Psoas muscle (tissue), 8 donors: ENCODE data around the gene DCHS1. TPM values are rescaled to one million over a fixed set of nuclear protein-coding genes. Genes with fewer than 3 reads are reported as not detected.
"Not testable (repeated sequence)": the region's sequence is repeated elsewhere in the genome, so short reads cannot be mapped to it uniquely, and the experiment has no call there.

Experiments used
- ATAC-seq, 4 donors: fragments of 200-7000 bp; cut with Tn5 transposase; one replicate each; pipeline ENCODE4 v1.9.1; 2020; ENCODE audit warnings: moderate library complexity in 3 of 4, mild to moderate bottlenecking in 2 of 4
- DNase-seq, 2 donors: peaks; one replicate each; pipeline ENCODE4 v3.0.0-alpha.2; 2020
- H3K27ac ChIP-seq: fragments of 200-600 bp; one replicate; pipeline ENCODE4 v1.8.0; 2022
- H3K27me3 ChIP-seq, 3 donors: fragments of 200-600 bp in 1 of 3; one replicate each; pipeline versions ENCODE4 v1.6.1 to v1.8.0; 2013 to 2022; ENCODE audit warnings: low read length in 2 of 3, mild to moderate bottlenecking in 2 of 3, moderate library complexity in 1 of 3; ENCODE audit not compliant: insufficient read depth in 3 of 3
- H3K36me3 ChIP-seq, 2 donors: fragments of 200-600 bp in 1 of 2; one replicate each; pipeline versions ENCODE4 v1.6.1 to v1.8.0; 2013 to 2022; ENCODE audit warnings: low read depth in 1 of 2, mild to moderate bottlenecking in 1 of 2, moderate library complexity in 1 of 2; ENCODE audit not compliant: insufficient read depth in 1 of 2
- H3K4me1 ChIP-seq: fragments of 200-600 bp; one replicate; pipeline ENCODE4 v1.8.0; 2022
- H3K4me3 ChIP-seq: fragments of 200-600 bp; one replicate; pipeline ENCODE4 v1.8.0; 2022; ENCODE audit warnings: mild to moderate bottlenecking
- H3K9me3 ChIP-seq: fragments of 200-600 bp; one replicate; pipeline ENCODE4 v1.8.0; 2022
- CTCF ChIP-seq: fragments of 200-600 bp; IDR thresholded peaks from one replicate; pipeline ENCODE4 v1.8.0; 2022; ENCODE audit warnings: antibody characterized with exemption
- WGBS, 3 donors: extraction: QIAGEN DNeasy Blood & Tissue Kit; methylation state at CpG; one replicate each; pipeline versions ENCODE4 v1.1.6 to v1.1.7; 2013; 5-methylcytosine and 5-hydroxymethylcytosine counted together
- intact Hi-C, 2 donors: fragments of 100-400 bp; cut with DNase I; formaldehyde crosslinking; loops; one replicate each; pipeline versions ENCODE4 v1.11.0 to v1.14.2; 2022
- polyA plus RNA-seq, 3 donors: library from polyadenylated mRNA; stranded (reverse); fragments of 200-250 nt; gene quantifications; one replicate each; pipeline ENCODE4 v1.2.3, GENCODE V29; 2013
- total RNA-seq, 4 donors: library from RNA; stranded (reverse); fragmentation: NEBNext Ultra II Directional in 2 of 4; extraction: Animal tissue kit (Norgen Biotek cat#: 25700) in 2 of 4; gene quantifications; one replicate each; pipeline versions ENCODE4 v1.2.1 to v1.2.4, GENCODE V29; 2021 to 2023
- donor health status: healthy with polysubstance abuse.
- donor health status: DM: no; HTN: no; CAD: no; lungs with moderate emphysema.
- donor health status: Bipolar disorder and iron deficiency.
- donor health status: healthy.
- donor health status: DM: yes; HTN: yes; CAD: no.
- donor health status: DM: no; HTN: no; CAD: no.
- donor health status: DM: no; HTN: no; CAD: no.
- donor health status: DM: yes; HTN: yes; CAD: no.

Gene DCHS1
- total and polyA plus RNA-seq, 7 donors: 0.98 to 7.2 (median 3.2) TPM

- DNase-seq (no peak), ATAC-seq (no peak)
- Histone ChIP-seq H3K27me3 (no peaks in the 10 kb centered on the region), H3K36me3 (peaks cover 4 to 12% of the 10 kb centered on the region in 2 donors), H3K27ac (no peak overlapping the region), H3K9me3 (no peaks in the 10 kb centered on the region), H3K4me3 (no peak overlapping the region), H3K4me1 (peaks cover 14% of the 10 kb centered on the region)
- intact Hi-C loops: no loop called here
- TF ChIP-seq CTCF: no peak
These were observed 30.4 kb upstream of the DCHS1 start for GRCh38 chr11:6686006-6686405.

- intact Hi-C loops: loop anchor here in 1 of 2 donors (5.0 kb wide), 2 partner anchors 67 to 152 kb away; partner anchors contain the start of gene TPP1
- H3K4me1 ChIP-seq: peaks cover 14% of the 10 kb centered on the region
- ATAC-seq, H3K27me3 ChIP-seq, H3K9me3 ChIP-seq, DNase-seq: not testable (repeated sequence)
- H3K27ac ChIP-seq: peak overlapping the region; percentile 82
- WGBS, 3 donors: 88 to 94% (median 91%) methylated on average over 14 of the region's 14 CpGs
- H3K4me3 ChIP-seq: peak overlapping the region; percentile 96
- H3K36me3 ChIP-seq: peaks cover 4 to 22% of the 10 kb centered on the region in 2 donors
These were observed 28.5 kb upstream of the DCHS1 start for GRCh38 chr11:6684068-6684467.

- intact Hi-C loops: loop anchor here (1.0 to 5.0 kb wide), 4 partner anchors 64 to 152 kb away; partner anchors contain the start of gene TPP1 (in 2 of the 2)
- Histone ChIP-seq H3K9me3 (no peaks in the 10 kb centered on the region), H3K27me3 (no peaks in the 10 kb centered on the region), H3K36me3 (peaks cover 4 to 22% of the 10 kb centered on the region in 2 donors), H3K4me1 (peaks cover 14% of the 10 kb centered on the region), H3K27ac (peak within 1 kb of the TSS; percentile 82), H3K4me3 (peak within 1 kb of the TSS; percentile 96)
- ATAC-seq (peak; percentile 97 to 99 (median 98)), DNase-seq (peak; percentile 99 to 100)
- peak; percentile 85 for TF ChIP-seq CTCF
- WGBS, 3 donors: 0% methylated on average over 70 of the region's 70 CpGs
These were observed 27.6 kb upstream of the DCHS1 start, which contains the start of gene MRPL17 for GRCh38 chr11:6682936-6683861. Gene MRPL17, minus strand, starts transcription at chr11:6683340. Its CDS starts 44 bp downstream, at chr11:6683296.

GRCh38 chr11:6682591-6682935 is 27.0 kb upstream of the DCHS1 start:
- Histone ChIP-seq H3K27me3 (no peaks in the 10 kb centered on the region), H3K4me3 (peak overlapping the region; percentile 96), H3K36me3 (peaks cover 4 to 22% of the 10 kb centered on the region in 2 donors), H3K9me3 (no peaks in the 10 kb centered on the region), H3K27ac (peak overlapping the region; percentile 82), H3K4me1 (peaks cover 14% of the 10 kb centered on the region)
- DNase-seq (no peak), ATAC-seq (peak in 2 of 4 donors; percentile 1 to 7)
- TF ChIP-seq CTCF: no peak
- WGBS, 3 donors: 0 to 1% (median 0%) methylated on average over 10 of the region's 10 CpGs
- intact Hi-C loops: loop anchor here (2.0 to 5.0 kb wide), 3 partner anchors 64 to 150 kb away; partner anchors contain the start of gene TPP1 (in 2 of the 2)

- Histone ChIP-seq H3K4me1 (peaks cover 14% of the 10 kb centered on the region), H3K9me3 (no peaks in the 10 kb centered on the region), H3K27ac (peak overlapping the region; percentile 82), H3K36me3 (peaks cover 4 to 22% of the 10 kb centered on the region in 2 donors), H3K27me3 (no peaks in the 10 kb centered on the region), H3K4me3 (peak overlapping the region; percentile 96)
- 12% methylated on average over 5 of the region's 5 CpGs for WGBS, 3 donors
- no peak for TF ChIP-seq CTCF
- DNase-seq (no peak), ATAC-seq (no peak)
- intact Hi-C loops: loop anchor here (2.0 to 5.0 kb wide), 3 partner anchors 63 to 150 kb away; partner anchors contain the start of gene TPP1 (in 2 of the 2)
These were observed 26.3 kb upstream of the DCHS1 start for GRCh38 chr11:6681949-6682348.
